ENCODE results near the gene SLC15A3. TPM values are rescaled to one million over a fixed set of nuclear protein-coding genes. Genes with fewer than 3 reads are reported as not detected.

The SLC15A3 gene
- polyA plus RNA-seq, 3 donors, result 6.0 to 43.4 (median 23.8) TPM

DNA sequence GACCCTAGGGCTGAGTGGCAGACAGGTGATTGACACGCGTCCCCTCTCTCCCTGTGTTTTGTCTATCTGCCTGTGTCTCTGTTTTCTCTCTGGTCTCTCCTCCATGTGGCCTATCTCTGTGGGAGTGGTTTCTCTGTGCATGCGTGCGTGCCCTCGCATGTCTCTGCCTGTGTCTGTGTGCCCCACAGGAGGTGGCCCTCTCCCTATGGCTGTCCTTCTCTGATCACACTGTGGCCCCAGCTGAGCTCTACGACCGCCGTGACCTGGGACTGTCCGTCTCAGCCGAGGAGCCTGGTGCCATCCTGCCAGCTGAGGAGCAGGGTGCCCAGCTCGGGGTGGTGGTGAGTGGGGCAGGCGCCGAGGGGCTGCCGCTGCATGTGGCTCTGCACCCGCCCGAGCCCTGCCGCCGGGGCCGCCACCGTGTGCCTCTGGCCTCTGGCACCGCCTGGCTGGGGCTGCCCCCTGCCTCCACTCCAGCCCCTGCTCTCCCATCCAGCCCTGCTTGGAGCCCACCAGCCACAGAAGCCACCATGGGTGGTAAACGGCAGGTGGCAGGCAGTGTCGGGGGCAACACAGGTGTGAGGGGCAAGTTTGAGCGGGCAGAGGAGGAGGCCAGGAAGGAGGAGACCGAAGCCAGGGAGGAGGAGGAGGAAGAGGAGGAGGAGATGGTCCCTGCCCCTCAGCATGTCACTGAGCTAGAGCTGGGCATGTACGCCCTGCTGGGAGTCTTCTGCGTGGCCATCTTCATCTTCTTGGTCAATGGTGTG is 16.1 kb downstream of the SLC15A3 start:
- 90 to 97% (median 91%) methylated on average over 26 to 27 of the region's 27 CpGs for WGBS, 3 donors
- no peak overlapping the region for H3K27ac ChIP-seq (ENCODE audit: low read depth, low read length)

DNA sequence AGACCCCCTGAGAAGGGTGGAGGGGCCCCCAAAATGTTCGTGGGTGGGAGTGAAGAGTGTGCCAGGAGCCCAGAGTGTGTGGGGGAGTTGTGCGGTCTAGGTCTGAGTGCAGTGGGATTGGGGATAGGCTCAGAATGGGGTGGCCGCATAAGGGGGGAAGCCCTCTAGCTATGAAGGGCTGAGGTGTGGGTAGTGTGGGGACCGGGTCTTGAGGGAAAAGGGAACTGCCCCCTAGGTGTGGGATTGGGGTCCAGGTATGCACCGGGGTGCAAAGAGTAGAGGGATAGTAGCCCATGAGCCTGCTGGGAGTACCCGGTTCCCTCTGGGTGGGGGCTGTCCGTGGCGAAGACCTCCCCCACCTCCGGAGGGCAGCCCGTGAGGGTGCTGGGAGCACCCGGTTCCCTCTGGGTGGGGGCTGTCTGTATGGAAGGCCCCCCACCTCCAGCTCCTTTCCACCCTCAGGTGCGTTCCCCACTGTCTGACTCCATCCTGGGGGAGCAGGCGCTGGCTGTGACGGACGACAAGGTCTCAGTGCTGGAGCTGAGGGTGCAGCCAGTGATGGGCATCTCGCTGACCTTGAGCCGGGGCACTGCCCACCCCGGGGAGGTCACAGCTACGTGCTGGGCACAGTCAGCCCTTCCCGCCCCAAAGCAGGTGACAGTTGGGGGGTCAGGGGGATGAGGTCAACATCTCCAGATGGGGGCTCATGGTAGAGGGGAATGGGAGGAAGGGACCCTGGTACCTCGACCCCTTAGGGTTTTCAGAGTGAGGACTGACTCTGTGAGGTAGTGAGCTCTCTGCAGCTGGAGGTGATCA is 17.0 kb downstream of the SLC15A3 start:
- H3K27ac ChIP-seq (ENCODE audit: low read depth, low read length), result no peak overlapping the region
- WGBS, 3 donors, result 77 to 89% (median 84%) methylated on average over 18 to 21 of the region's 21 CpGs

DNA sequence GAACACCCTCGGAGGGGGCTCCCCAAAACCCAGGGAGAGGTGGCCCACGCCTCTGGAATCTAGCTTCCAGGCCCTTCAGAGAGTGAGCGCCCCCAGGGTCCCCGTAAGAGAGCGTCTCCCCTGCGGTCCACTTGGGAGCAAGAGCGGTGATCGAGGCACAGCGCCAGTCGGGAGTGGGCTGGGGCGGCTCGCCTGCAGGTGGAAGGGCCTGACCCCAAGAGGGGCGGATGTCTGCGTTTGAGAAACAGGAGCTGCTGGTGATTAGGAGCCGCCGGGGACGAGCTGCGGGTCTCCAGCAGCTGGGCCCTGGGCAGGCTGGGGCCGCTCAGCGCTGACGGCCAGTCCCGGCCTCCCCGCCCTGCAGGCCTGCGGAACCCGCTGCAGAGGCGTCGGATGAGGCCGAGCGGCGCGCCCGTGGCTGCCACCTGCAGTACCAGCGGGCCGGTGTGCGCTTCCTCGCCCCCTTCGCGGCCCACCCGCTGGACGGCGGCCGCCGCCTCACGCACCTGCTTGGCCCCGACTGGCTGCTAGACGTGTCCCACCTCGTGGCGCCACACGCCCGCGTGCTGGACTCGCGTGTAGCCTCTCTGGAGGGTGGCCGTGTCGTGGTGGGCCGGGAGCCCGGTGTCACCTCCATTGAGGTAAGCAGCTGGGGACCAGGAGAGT is 17.7 kb downstream of the SLC15A3 start:
- WGBS, 3 donors, result 91 to 95% (median 93%) methylated on average over 49 to 57 of the region's 57 CpGs

DNA sequence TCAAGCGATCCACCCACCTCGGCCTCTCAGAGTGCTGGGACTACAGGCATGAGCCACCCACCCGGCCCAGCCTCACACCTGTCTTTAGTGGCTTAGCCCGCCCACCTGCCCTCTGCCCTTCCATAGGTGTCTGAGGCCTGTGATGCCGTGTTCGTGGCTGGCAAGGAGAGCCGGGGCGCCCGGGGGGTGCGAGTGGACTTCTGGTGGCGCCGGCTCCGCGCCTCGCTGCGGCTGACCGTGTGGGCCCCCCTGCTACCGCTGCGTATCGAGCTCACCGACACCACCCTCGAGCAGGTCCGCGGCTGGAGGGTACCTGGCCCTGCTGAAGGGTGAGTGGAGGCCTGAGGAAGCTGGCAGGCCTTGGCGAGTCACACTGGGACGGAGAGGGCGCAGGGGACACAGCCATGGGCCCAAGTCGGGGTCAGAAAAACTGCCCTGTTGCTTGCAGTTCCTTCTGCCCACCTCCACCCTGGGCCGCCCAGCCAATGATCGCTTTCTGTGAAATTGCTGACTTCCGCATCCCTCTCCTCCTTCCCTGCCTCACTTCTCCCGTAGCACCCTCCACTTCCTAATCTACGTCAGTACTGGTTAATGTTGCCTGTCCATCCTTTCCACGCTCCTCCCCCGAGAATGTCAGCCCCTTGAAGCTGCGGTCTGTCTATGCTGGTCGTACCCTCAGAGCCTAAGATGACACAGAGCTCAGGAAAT is 18.4 kb downstream of the SLC15A3 start:
- 94 to 95% (median 94%) methylated on average over 37 of the region's 37 CpGs for WGBS, 3 donors
- H3K27ac ChIP-seq (ENCODE audit: low read depth, low read length), result no peak overlapping the region

More for the DNA sequence above, 17.7 kb downstream of the SLC15A3 start:
- H3K27ac ChIP-seq (ENCODE audit: low read depth, low read length), result no peak overlapping the region

DNA sequence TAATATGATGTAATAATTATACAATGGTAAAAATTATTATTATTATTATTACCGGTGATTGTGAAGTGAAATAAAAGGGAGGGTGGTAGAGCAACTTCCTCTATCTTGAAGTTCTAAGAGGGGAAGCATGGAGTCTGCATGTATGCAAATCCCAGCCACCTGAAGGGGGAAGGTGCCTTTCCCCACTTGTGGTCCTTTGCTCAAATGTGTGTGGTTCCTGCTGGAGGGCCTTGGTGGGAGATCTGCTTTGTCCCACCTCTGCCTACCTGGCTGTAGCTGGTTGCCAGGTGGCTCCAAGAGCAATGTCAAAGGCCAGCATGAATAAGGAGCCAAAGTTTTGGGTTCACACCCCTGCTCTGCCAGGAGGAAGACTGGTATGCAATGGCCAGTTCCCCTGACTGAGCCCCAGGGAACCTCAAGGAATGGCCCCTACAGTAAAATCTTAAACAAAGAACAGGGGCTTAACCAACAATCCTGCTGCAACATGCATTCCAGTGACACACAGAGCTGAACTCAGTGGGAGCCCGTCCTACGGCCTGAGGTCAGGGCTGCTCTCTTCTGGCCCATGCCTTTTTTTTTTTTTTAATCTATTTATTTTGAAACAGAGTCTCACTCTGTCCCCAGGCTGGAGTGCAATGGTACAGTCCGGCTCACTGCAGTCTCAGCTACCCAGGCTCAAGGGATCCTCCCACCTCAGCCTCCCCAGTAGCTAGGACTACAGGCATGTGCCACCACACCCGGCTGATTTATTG is 19.2 kb downstream of the SLC15A3 start:
- 76 to 87% (median 78%) methylated on average over 5 of the region's 5 CpGs for WGBS, 3 donors
- no peak overlapping the region for H3K27ac ChIP-seq (ENCODE audit: low read depth, low read length)

DNA sequence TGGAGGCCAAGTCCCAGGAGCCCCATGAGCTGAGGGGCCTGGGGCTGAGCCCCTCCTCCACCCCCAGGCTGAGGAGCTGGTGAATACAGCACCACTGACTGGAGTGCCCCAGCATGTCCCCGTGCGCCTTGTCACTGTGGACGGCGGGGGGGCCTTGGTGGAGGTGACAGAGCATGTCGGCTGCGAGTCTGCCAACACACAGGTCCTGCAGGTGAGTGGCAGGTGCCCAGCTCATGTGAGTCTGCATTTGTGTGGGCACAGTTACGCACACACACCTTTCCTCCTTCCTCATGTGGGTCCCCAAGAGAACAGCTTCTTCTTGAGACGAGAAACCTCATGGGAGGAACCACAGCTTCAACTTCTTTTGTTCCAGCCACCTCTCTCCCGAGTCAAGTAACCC is 20.1 kb downstream of the SLC15A3 start:
- no peak overlapping the region for H3K27ac ChIP-seq (ENCODE audit: low read depth, low read length)
- 88 to 90% (median 89%) methylated on average over 9 of the region's 9 CpGs for WGBS, 3 donors

DNA sequence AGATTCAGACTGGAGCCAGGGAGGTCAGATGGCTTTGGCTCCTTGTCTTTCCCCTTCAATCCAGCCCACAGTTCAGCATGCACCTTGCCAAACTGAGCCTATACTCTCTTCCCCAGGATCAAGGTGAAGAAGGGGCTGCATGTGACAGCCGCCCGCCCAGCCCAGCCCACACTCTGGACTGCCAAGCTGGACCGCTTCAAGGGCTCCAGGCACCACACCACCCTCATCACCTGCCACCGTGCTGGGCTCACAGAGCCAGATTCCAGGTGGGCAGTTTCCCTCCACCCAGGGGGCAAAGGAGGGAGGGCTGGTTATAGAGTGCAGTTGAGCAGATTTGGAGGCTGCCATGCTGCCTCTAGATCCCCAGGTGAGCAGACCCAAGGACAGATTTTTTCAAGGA is 21.6 kb downstream of the SLC15A3 start:
- H3K27ac ChIP-seq (ENCODE audit: low read depth, low read length), result no peak overlapping the region
- 94 to 96% (median 95%) methylated on average over 4 of the region's 4 CpGs for WGBS, 3 donors

DNA sequence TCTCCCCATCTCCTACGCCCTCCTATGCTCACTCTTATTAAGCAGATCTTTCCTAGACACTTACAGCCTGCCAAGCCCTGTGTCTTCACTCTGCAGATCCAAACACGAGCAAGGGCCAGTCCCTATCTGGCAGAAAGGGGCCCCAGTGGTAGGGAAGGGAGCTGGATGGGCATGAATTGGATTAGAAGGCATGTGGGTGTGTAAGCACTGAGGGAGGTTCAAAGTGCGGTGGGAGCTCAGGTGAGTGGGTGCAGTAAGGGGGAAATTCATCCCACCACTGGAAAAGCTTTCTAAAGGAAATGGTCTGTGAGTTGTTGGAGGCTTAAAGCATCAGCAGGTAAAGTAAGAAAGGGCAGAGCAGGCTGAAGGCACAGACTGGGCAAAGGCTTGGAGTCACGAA is 22.2 kb downstream of the SLC15A3 start:
- 88 to 90% (median 89%) methylated on average over 4 of the region's 4 CpGs for WGBS, 3 donors
- H3K27ac ChIP-seq (ENCODE audit: low read depth, low read length), result no peak overlapping the region

DNA sequence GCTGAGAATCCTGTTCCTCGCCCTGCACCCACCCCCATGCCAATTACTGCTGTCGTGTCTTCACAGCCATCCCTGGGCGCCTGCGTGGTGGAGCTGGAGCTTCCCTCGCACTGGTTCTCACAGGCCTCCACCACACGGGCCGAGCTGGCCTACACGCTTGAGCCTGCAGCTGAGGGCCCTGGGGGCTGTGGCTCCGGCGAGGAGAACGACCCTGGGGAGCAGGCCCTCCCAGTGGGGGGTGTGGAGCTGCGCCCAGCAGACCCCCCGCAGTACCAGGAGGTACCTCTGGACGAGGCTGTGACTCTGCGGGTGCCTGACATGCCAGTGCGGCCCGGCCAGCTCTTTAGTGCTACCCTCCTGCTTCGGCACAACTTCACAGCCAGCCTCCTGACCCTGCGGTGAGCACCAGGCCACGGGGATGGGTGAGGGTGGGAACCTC is 23.4 kb downstream of the SLC15A3 start:
- 93 to 94% (median 94%) methylated on average over 20 of the region's 20 CpGs for WGBS, 3 donors

DNA sequence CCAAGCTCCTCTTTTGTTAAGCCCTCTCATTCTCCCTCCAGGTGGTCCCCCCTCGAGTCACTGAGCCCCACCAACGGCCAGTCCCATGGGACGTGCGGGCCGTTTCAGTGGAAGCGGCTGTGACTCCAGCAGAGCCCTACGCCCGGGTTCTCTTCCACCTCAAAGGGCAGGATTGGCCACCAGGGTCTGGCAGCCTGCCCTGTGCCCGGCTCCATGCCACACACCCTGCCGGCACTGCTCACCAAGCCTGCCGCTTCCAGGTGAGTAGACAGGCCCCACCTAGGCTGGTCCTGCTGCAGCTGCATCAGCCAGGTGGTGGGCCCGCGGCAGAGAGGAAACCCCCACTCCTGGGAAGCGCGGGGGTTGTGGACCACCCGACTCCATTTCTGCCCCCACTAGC is 24.4 kb downstream of the SLC15A3 start:
- no peak overlapping the region for H3K27ac ChIP-seq (ENCODE audit: low read depth, low read length)
- WGBS, 3 donors, result 80 to 90% (median 88%) methylated on average over 15 to 16 of the region's 16 CpGs

More for the DNA sequence above, 23.4 kb downstream of the SLC15A3 start:
- H3K27ac ChIP-seq (ENCODE audit: low read depth, low read length), result no peak overlapping the region

DNA sequence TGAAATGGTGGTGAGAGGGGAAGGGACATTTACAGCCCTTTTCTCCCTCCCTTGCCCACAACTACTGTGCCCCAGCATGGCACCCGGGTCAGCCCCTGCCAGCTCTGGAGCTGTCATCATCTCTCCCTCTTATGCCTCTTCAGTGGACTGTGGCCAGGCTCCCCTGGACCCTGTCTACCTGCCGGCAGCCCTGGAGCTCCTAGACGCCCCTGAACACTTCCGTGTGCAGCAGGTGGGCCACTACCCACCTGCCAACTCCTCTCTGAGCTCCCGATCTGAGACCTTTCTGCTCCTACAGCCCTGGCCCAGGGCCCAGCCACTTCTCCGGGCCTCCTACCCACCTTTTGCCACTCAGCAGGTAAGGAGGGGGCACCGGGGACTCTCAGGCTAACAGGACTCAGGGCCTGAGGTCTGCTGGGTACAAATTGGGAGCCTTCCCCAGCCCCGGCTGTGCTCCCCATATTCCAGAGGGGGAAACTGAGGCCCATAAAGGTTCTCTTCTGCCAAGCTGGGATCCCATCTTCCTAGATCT is 24.8 kb downstream of the SLC15A3 start:
- no peak overlapping the region for H3K27ac ChIP-seq (ENCODE audit: low read depth, low read length)
- 91 to 94% (median 92%) methylated on average over 8 of the region's 8 CpGs for WGBS, 3 donors

DNA sequence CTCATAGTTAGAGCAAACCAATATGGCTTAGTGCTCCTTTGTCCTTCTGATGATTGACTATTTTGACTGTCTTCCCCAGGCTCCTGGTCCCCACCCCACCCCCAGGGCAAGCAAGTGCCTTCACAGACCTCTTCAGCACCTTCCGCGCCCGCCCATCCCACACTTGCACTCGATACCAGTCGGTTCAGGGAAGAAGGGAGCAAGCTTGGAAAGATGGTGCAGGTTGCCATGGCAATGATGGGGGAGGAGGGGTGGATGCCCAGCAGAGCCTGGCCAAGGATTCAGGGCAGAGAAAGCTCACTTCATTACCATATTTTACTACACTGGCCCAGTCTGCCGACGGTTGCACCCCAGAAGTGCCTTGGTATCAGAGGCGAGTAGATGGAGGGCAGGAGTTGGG is 25.5 kb downstream of the SLC15A3 start:
- WGBS, 3 donors, result 96 to 97% (median 96%) methylated on average over 8 of the region's 8 CpGs
- no peak overlapping the region for H3K27ac ChIP-seq (ENCODE audit: low read depth, low read length)

DNA sequence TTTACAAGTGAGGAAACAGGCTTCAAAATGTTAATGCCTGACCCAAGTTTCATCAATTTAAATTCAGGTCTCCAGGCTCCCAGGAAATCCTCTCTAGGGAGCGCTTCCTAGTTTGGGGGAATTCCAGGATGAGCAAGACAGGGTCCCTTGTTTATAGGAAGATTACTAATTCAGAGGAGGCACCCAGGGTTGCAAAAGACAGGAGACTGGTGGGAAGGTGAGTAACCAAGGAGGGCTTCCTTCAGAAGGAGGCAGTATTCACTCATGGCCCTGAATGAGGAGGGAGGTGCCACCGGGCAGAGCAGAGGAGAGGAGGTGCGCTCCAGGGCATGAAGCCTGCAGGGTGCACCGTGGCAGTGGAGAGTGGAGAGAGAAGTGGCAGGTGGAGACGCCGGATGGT is 26.1 kb downstream of the SLC15A3 start:
- 63 to 73% (median 72%) methylated on average over 6 of the region's 6 CpGs for whole genome bisulfite sequencing, 3 donors
- H3K27ac ChIP-seq (ENCODE audit: low read depth, low read length), result no peak overlapping the region

DNA sequence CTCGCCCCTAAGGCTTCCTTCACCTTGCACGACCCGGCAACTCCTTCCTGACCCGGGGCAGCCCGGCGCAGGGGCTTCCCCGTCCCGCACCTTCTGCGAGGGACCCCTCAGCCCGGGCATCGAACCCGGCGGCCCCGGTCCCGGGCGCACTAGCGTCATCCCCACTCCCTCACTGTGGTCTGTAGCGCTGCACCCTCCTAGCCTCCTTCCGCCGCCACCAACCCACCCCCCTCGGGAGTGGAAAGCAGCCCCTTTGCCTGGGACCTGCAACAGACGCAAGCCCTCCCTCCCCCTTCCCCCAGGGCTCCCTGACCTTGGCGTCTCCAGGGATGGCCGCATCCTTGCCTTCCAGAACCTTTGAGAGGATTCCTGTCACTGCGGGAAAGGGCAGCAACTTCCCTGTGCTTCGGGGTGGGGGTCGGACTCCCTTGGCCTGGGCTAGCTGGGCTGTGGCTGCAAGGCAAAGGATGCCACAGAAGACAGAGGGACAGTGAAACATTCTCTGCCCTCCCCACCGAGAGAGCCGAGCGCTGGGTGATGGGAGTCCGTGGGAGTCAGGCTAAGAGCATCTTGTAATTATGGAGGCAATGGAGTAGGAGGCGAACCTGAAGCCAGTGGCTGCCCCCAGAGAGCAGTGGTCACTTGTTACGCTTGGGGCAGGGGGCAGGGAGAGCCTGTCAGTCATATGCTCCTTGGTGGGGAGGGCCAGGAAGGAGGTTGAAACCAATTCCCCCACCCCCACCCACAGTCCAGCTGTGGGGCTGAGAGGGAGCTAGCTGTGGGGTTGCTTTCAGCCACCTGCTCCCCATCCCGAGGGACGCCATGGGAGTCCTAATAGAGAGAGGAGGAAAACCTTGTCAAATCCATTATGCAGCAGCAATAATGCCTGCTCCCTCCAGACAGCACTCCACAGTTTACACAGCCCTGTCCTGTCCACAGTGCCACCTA is 26.8 kb downstream of the SLC15A3 start:
- 6 to 8% (median 7%) methylated on average over 34 to 35 of the region's 35 CpGs for WGBS, 3 donors
- H3K27ac ChIP-seq (ENCODE audit: low read depth, low read length), result no peak overlapping the region

DNA sequence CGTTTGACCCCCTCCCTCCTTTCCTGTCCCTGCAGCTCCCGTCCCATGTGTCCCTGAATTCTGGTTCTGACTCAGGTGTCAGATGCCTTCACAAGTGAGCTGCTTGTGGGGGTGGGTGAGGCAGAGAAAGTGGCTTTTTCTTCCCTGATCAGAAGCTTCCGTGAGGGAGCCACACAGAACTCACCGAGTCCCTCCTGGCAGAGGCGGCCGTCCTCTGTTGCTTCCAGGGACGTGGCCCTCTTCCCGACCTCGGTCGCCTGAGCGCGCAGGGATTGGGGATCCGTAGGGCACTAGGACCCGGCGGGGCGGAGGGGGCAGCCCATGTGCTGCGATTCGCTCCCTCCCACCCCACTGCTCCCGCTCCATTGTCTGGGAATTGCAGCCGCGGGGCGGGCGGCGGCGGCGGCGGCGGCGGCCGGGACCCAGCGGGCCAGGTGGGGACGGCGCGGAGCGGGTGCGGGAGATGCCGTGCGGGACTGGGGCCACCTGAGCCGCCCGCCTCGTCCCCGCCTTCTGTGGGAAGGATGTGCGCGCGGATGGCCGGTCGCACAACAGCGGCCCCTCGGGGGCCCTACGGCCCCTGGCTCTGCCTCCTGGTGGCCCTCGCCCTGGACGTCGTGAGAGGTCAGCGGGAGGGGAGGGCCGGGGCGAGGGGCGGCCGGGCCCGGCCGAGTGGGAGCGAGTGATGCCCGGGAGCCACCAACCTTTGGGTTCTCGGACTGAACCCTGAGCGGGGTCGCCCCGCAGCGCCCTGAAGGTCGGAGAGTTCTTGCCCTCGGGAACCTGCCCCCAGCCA is 27.7 kb downstream of the SLC15A3 start, which contains the start of gene TMEM132A:
TMEM132A (plus strand) TSS at position 351 of the 796 bp plus-strand sequence; CDS start at position 525, 174 bp downstream.
- 1% methylated on average over 41 to 69 of the region's 69 CpGs for WGBS, 3 donors

DNA sequence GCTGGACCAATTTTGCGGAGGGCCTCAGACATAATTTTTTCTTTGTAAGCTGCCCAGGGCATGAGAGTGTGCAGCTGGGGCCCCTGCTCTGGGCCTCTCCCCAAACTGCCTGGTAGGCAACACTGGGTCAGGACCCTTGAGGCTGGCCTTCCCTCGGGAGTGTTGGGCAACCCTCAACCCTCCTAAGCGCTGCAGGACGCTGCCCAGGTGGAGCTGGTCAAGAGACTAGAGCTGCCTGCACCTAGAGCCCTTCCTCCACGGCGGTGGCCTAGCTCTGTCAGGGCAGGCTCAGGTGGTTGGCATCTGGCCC is 28.2 kb downstream of the SLC15A3 start:
- WGBS, 3 donors, result 42 to 61% (median 48%) methylated on average over 6 of the region's 6 CpGs
- H3K27ac ChIP-seq (ENCODE audit: low read depth, low read length), result no peak overlapping the region

More for the DNA sequence above, 27.7 kb downstream of the SLC15A3 start, which contains the start of gene TMEM132A:
- H3K27ac ChIP-seq (ENCODE audit: low read depth, low read length), result no peak within 1 kb of the TSS
